GM19238 (cell line): Measurements from ENCODE around the gene PILRA.
A peak's percentile ranks its signal among the peaks of the same experiment; 100 is the strongest.
"Not testable (repeated sequence)": the region's sequence is repeated elsewhere in the genome, so short reads cannot be mapped to it uniquely, and the experiment has no call there.

ENCODE experiments used
- DNase-seq: peaks from one replicate; pipeline ENCODE4 v3.0.0; 2011; ENCODE audit warnings: low spot score; ENCODE audit not compliant: insufficient read length

The PILRA gene

GRCh38 chr7:100378114-100378755, 4.9 kb downstream of the PILRA start:
- no peak for DNase-seq

DNA sequence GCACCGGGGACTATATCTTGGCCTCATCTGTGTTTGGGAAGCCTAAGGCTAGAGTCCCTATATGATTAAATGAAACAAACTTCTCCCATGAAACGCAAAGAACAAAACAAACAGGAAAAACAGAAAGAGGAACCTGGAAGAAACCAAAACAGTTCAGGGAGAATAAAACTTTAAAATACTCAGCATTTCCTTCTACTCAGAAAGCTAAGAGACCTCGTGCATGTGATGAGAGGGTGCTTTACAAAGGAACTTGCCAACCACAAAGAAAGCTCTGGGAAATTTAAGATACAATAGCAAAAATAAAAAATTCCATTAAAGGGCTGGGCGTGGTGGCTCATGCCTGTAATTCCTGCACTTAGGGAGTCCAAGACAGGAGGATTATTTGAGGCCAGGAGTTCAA, 6.9 kb downstream of the PILRA start:
- DNase-seq = no peak

- DNase-seq = not testable (repeated sequence)
Observed at GRCh38 chr7:100381531-100382233, 8.4 kb downstream of the PILRA start.

- DNase-seq = not testable (repeated sequence)
Observed at GRCh38 chr7:100382234-100382853, 9.1 kb downstream of the PILRA start.

- DNase-seq = no peak
Observed at GRCh38 chr7:100384628-100385294, 11.5 kb downstream of the PILRA start.

DNA sequence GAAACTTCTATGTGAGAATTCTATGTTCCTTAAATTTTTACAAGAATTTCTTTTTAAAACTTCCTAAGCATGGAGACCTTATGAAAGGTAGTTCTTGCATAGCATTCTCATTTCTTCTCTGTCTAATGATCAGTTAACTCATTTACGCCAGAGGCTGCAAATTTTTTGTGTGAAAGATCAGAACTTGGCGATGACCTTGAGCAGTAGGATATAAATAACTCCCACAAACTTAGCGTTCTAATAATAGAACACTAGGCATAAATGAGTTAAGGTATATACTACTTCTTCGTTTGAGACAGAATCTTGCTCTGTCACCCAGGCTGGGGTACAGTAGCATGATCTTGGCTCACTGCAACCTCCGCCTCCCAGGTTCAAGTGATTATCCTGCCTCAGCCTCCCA, 13.7 kb downstream of the PILRA start:
- DNase-seq = no peak

- DNase-seq = no peak
Observed at GRCh38 chr7:100387695-100388094, 14.4 kb downstream of the PILRA start.

DNA sequence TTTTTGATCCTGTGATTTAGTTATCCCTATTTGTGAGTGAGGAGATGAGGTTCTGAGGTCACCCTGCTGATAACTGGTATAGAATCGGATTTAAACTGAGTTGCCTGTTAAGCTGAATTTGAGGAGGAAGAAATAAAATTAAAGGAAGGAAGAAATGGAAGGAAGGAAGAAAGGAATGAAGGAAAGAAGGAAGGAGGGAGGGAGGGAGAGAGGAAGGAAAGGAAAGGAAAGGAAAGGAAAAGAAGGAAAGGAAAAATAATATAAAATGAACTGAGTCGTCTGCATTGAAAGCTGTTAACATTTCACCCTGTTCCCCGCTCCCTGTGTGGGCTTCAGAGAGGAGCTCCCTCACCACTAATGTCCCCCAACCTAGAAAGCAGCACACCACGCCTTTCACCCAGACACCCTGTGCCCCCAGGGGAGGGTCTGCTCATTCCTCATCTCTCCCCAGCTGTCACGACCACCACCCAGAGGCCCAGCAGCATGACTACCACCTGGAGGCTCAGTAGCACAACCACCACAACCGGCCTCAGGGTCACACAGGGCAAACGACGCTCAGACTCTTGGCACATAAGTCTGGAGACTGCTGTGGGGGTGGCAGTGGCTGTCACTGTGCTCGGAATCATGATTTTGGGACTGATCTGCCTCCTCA, 16.3 kb downstream of the PILRA start:
- DNase-seq = no peak

DNA sequence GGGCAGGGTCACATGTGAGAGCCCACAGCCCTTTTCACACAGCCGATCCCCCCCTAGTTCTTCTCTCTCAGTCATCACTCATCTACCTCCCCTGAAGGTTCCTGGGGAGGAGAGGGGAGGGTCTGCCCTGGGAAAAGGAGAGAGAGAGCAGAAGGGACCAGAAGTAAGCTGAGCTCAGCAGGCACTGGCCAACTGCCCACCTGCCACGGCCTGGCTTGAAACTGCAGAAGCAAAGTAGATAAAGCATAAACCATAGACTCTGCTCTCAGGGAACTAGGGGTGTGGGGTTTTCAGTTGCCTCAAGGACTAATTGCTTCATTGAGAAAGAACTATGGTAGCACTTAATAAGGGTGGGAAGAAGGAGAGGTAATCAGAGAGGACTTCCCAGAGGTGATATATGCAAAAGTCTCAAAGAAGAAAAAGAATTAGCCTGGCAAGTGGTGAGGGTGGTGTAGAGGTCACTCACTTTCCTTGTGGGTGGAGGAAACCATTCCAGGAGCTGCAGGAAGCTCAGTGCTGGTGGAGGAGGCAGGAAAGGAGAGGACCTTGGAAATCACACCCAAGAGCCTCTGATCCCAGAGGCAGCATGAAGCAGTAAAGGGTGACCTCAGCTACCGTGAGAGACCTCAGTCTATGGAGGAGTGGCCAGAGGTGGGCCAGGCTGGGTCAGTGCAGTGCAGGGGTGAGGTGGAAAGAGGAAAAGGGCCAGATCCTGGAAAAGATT, 17.2 kb downstream of the PILRA start:
- DNase-seq = no peak

DNA sequence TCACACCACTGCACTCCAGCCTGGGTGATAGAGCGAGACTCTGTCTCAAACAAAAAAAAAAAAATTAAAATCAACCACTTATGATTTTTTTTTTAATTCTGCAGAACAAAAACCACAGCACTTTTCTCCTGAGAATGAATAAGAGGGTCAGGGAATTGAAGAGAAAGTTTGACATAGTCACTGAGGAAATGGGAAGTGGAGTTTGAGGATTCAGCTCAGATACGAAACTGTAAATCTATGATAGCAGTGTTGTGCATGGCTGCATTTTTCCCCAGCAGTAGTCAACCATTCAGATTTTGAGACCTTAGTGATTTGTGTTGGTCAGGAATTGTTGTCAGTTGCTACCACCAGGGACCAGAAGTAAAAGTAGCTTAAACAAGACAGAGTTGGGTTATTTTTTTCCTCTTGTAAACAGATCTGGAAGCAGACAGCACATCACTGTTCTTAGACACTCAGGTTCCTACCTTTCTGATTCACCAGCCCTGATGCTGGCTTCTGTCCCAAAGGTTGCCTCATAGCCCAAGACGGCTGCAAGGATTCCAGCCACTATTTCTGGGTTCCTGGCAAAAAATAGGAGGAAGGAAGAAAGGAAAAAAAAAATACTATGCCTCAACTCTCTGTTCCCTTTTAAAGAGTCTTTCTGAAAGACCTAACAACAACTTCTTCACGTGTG, 20.1 kb downstream of the PILRA start:
- no peak for DNase-seq

- no peak for DNase-seq
Observed at GRCh38 chr7:100394077-100394476, 20.8 kb downstream of the PILRA start.

DNA sequence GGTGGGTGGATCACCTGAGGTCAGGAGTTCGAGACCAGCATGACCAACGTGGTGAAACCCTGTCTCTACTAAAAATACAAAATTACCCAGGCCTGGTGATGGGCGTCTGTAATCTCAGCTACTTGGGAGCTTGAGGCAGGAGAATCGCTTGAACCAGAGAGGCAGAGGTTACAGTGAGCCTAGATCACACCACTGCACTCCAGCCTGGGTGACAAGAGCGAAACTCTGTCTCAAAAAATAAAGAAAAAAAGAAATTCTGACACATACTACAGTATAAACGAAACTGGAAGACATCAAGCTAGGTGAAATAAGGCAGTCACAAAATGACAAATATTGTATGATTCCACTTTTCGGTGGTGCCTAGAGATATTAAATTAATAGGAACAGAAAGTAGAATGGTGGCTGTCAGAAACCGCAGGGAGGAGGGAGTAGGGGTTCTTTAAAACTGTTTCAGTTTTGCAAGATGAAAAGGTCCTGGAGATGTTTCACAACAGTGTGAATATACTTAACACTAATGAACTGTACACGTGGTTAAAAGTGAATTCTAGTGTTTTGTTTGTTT, 23.2 kb downstream of the PILRA start:
- peak; percentile 56 for DNase-seq

- DNase-seq = no peak
Observed at GRCh38 chr7:100397315-100398081, 24.2 kb downstream of the PILRA start.

DNA sequence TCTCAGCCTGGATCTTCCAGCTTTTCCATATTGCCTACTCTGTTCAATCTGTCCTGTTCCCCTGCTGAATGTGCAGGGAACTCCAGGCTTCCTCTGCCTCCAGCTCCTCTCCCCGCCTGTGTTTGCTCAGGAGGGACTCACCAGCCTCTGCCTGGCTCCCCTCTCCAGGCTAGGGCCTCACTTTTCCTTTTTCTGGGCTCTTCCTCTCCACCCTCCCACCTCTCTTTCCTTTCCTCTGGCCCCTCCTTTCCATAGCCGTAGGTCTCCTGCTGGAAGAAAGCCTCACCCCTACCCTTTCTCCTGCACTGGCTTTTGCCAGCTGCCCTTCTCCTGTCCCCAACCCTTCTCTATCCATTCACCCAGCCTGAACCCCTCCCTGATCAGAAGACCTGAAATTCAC, 25.0 kb downstream of the PILRA start:
- no peak for DNase-seq

DNA sequence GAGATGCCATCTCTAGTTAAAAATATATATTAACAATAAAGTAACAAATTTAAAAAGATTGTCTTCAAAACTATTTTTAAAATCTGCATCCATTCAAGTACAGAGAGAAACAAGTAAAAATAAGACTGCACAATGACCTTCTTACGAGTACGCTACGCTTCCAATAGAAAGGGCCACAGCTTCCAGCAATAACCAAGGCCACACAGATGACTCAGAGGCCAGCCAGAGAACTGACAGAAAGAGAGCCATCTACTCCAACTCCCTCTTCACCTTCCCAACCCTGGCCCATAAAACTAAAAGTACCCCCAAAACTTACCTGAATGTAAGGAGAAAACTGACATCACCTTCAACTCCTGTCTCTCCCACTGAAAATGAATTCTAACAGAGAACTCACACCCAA, 26.8 kb downstream of the PILRA start:
- DNase-seq = no peak

- DNase-seq = no peak
Observed at GRCh38 chr7:100400656-100401055, 27.4 kb downstream of the PILRA start.

GRCh38 chr7:100401811-100402210, 28.5 kb downstream of the PILRA start:
- DNase-seq = no peak

GRCh38 chr7:100402241-100402640, 29.0 kb downstream of the PILRA start:
- no peak for DNase-seq

GRCh38 chr7:100406767-100407166, 33.5 kb downstream of the PILRA start:
- DNase-seq = no peak
